WERI-Rb-1 (cell line): Measurements from ENCODE around the gene EHD2.

ENCODE experiments used
- DNase-seq: peaks from one replicate; pipeline ENCODE4 v3.0.0-alpha.2; 2020
- H3K27ac ChIP-seq: fragments of 250-450 bp; sonication (Bioruptor Pico); 2 replicates; pipeline ENCODE4 v1.5.1; 2020; ENCODE audit warnings: mild to moderate bottlenecking, moderate library complexity
- H3K27me3 ChIP-seq: fragments of 250-450 bp; sonication (Bioruptor Pico); 2 replicates; pipeline ENCODE4 v1.5.1; 2021; ENCODE audit warnings: mild to moderate bottlenecking, low read depth, moderate library complexity; ENCODE audit not compliant: insufficient read depth, severe bottlenecking
- H3K36me3 ChIP-seq: fragments of 250-450 bp; sonication (Bioruptor Pico); 2 replicates; pipeline ENCODE4 v1.5.1; 2020; ENCODE audit warnings: mild to moderate bottlenecking, moderate library complexity
- H3K4me3 ChIP-seq: 2 replicates; pipeline ENCODE4 v1.5.1; 2011; ENCODE audit warnings: low read depth, mild to moderate bottlenecking, control low read depth, low read length
- H3K9me3 ChIP-seq: fragments of 250-450 bp; sonication (Bioruptor Pico); 2 replicates; pipeline ENCODE4 v1.5.1; 2021; ENCODE audit warnings: mild to moderate bottlenecking, moderate library complexity; ENCODE audit not compliant: severe bottlenecking
- CTCF ChIP-seq: IDR thresholded peaks from 2 replicates; pipeline ENCODE4 v1.5.1; 2011; ENCODE audit warnings: low read depth, mild to moderate bottlenecking, control low read depth, inconsistent platforms, low read length

EHD2 gene

GRCh38 chr19:47729799-47730520 lies 16.7 kb downstream of the EHD2 start:
- H3K27ac ChIP-seq, result no peak overlapping the region
- no peaks in the 10 kb centered on the region for H3K27me3 ChIP-seq
- H3K36me3 ChIP-seq, result no peaks in the 10 kb centered on the region
- H3K4me3 ChIP-seq, result no peak overlapping the region
- TF ChIP-seq CTCF, result no peak
- H3K9me3 ChIP-seq, result no peaks in the 10 kb centered on the region
- DNase-seq, result no peak

GRCh38 chr19:47730521-47730889 lies 17.3 kb downstream of the EHD2 start:
- H3K27me3 ChIP-seq, result no peaks in the 10 kb centered on the region
- no peak overlapping the region for H3K4me3 ChIP-seq
- no peak overlapping the region for H3K27ac ChIP-seq
- H3K36me3 ChIP-seq, result no peaks in the 10 kb centered on the region
- no peak for TF ChIP-seq CTCF
- DNase-seq, result no peak
- no peaks in the 10 kb centered on the region for H3K9me3 ChIP-seq

GRCh38 chr19:47730910-47731309 lies 17.7 kb downstream of the EHD2 start:
- Histone ChIP-seq H3K4me3 (no peak overlapping the region), H3K36me3 (no peaks in the 10 kb centered on the region), H3K27ac (no peak overlapping the region), H3K9me3 (no peaks in the 10 kb centered on the region), H3K27me3 (no peaks in the 10 kb centered on the region)
- TF ChIP-seq CTCF, result no peak
- DNase-seq, result no peak

GRCh38 chr19:47735131-47735530 lies 21.9 kb downstream of the EHD2 start:
- no peak for DNase-seq
- Histone ChIP-seq H3K27ac (no peak overlapping the region), H3K36me3 (no peaks in the 10 kb centered on the region), H3K4me3 (no peak overlapping the region), H3K27me3 (no peaks in the 10 kb centered on the region), H3K9me3 (no peaks in the 10 kb centered on the region)
- TF ChIP-seq CTCF, result no peak

- Histone ChIP-seq H3K9me3 (peaks cover 2% of the 10 kb centered on the region), H3K4me3 (no peak overlapping the region), H3K27me3 (no peaks in the 10 kb centered on the region), H3K27ac (no peak overlapping the region), H3K36me3 (no peaks in the 10 kb centered on the region)
- DNase-seq, result no peak
- TF ChIP-seq CTCF, result no peak
Measured at GRCh38 chr19:47740866-47741519, 27.8 kb downstream of the EHD2 start.
